Natural killer cell (primary cell): ENCODE measurements around the gene PRDM16. TPM values are rescaled to one million over a fixed set of nuclear protein-coding genes. Genes with fewer than 3 reads are reported as not detected.

Experiments used
- ATAC-seq, 3 donors: fragments of 150-1000 bp in 2 of 3; fragments of 200-7000 bp in 1 of 3; cut with Tn5 transposase; 1 replicate in 1 of 3; 2 replicates in 2 of 3; pipeline ENCODE4 v1.10.0; 2021; ENCODE audit warnings: mild to moderate bottlenecking in 2 of 3, moderate library complexity in 2 of 3
- DNase-seq, 2 donors: peaks; one replicate each; pipeline versions ENCODE4 v3.0.0 to v3.0.0-alpha.2; 2013 to 2021; ENCODE audit warnings: mixed read lengths in 1 of 2
- H3K27ac ChIP-seq: one replicate; pipeline ENCODE4 v1.5.1; 2013; ENCODE audit warnings: mild to moderate bottlenecking, low read length
- H3K27me3 ChIP-seq: one replicate; pipeline ENCODE4 v1.6.1; 2013; ENCODE audit warnings: low read length; ENCODE audit not compliant: control insufficient read depth, insufficient read depth
- H3K36me3 ChIP-seq: one replicate; pipeline ENCODE4 v1.6.1; 2013; ENCODE audit warnings: low read length; ENCODE audit not compliant: control insufficient read depth, insufficient read depth
- H3K4me1 ChIP-seq: one replicate; pipeline ENCODE4 v1.6.1; 2013; ENCODE audit warnings: low read length; ENCODE audit not compliant: control insufficient read depth, insufficient read depth
- H3K4me3 ChIP-seq: one replicate; pipeline ENCODE4 v1.5.1; 2013; ENCODE audit warnings: low read length
- H3K9me3 ChIP-seq: one replicate; pipeline ENCODE4 v1.6.1; 2013; ENCODE audit warnings: low read length; ENCODE audit not compliant: control insufficient read depth, insufficient read depth
- H3K27ac Mint-ChIP-seq, 2 donors: one replicate each; pipeline ENCODE4 v1.8.0; 2022; ENCODE audit warnings: mild to moderate bottlenecking in 2 of 2, mixed read lengths in 2 of 2, moderate library complexity in 1 of 2
- H3K27me3 Mint-ChIP-seq, 2 donors: one replicate each; pipeline ENCODE4 v1.8.0; 2022; ENCODE audit warnings: low read depth in 2 of 2, mixed read lengths in 2 of 2
- H3K36me3 Mint-ChIP-seq: one replicate; pipeline ENCODE4 v1.8.0; 2022; ENCODE audit warnings: mixed read lengths
- H3K4me1 Mint-ChIP-seq, 2 donors: one replicate each; pipeline ENCODE4 v1.8.0; 2022; ENCODE audit warnings: mixed read lengths in 2 of 2
- H3K4me3 Mint-ChIP-seq: one replicate; pipeline ENCODE4 v1.8.0; 2022; ENCODE audit warnings: mild to moderate bottlenecking, moderate library complexity, mixed read lengths
- H3K9me3 Mint-ChIP-seq, 2 donors: one replicate each; pipeline ENCODE4 v1.8.0; 2022; ENCODE audit warnings: mixed read lengths in 2 of 2
- WGBS: methylation state at CpG from one replicate; pipeline ENCODE4 v1.1.7; 2013; ENCODE audit warnings: missing lambda C conversion rate; ENCODE audit not compliant: insufficient coverage; 5-methylcytosine and 5-hydroxymethylcytosine counted together
- intact Hi-C: fragments of 100-400 bp; cut with micrococcal nuclease; formaldehyde crosslinking; loops from one replicate; pipeline ENCODE4 v1.14.2; 2022
- total RNA-seq, 4 donors: library from RNA; stranded (reverse); fragments of 120-200 nt in 1 of 4; gene quantifications; one replicate each; pipeline versions ENCODE4 v1.2.3 to v1.2.4, GENCODE V29; 2013 to 2022
- TF ChIP-seq, protein P1 (sequence below): fragments of 200-600 bp; IDR thresholded peaks from one replicate; pipeline ENCODE4 v1.8.0; 2022; ENCODE audit warnings: antibody characterized with exemption

PRDM16 gene
- total RNA-seq, 3 donors from 2014 or later (not counting 1 experiment from before 2014, with no cell fraction given), result 0.25 to 0.64 TPM; not detected in 1

DNA sequence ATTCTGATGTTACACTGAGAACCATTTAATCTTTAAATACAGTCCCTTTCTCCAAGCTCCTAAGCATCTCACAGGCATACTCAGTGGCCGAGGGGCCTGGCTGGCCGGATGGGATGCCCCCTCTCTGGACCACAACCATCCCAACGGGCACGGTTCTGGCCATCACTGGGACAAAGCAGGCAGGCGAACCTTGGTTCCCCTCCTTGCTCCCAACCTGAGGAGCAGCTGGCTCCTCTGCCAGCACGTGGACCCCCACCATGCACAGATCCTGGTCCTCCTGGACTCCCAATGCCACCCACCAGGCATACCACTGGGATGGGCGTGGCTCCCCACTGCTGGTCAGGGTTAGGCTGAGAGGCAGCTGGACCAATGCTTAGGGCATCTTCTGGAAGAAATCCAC, 19.8 kb upstream of the PRDM16 start:
- no peak for ATAC-seq
- Histone ChIP-seq H3K27ac (no peak overlapping the region), H3K4me3 (no peak overlapping the region), H3K9me3 (no peaks in the 10 kb centered on the region), H3K4me1 (no peaks in the 10 kb centered on the region), H3K36me3 (no peaks in the 10 kb centered on the region), H3K27me3 (no peaks in the 10 kb centered on the region)
- no peak for DNase-seq
- H3K36me3 Mint-ChIP-seq, result no peaks in the 10 kb centered on the region
- no peak overlapping the region for H3K4me3 Mint-ChIP-seq
- H3K4me1 Mint-ChIP-seq, result no peaks in the 10 kb centered on the region
- intact Hi-C loops, result no loop called here
- H3K27me3 Mint-ChIP-seq, result peaks cover 9% of the 10 kb centered on the region in 2 donors
- H3K27ac Mint-ChIP-seq, result no peak overlapping the region
- WGBS, result 79% methylated on average over 7 of the region's 7 CpGs
- TF ChIP-seq, protein P1, sequence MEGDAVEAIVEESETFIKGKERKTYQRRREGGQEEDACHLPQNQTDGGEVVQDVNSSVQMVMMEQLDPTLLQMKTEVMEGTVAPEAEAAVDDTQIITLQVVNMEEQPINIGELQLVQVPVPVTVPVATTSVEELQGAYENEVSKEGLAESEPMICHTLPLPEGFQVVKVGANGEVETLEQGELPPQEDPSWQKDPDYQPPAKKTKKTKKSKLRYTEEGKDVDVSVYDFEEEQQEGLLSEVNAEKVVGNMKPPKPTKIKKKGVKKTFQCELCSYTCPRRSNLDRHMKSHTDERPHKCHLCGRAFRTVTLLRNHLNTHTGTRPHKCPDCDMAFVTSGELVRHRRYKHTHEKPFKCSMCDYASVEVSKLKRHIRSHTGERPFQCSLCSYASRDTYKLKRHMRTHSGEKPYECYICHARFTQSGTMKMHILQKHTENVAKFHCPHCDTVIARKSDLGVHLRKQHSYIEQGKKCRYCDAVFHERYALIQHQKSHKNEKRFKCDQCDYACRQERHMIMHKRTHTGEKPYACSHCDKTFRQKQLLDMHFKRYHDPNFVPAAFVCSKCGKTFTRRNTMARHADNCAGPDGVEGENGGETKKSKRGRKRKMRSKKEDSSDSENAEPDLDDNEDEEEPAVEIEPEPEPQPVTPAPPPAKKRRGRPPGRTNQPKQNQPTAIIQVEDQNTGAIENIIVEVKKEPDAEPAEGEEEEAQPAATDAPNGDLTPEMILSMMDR, result no peak
- H3K9me3 Mint-ChIP-seq, result peaks cover 2 to 4% of the 10 kb centered on the region in 2 donors

DNA sequence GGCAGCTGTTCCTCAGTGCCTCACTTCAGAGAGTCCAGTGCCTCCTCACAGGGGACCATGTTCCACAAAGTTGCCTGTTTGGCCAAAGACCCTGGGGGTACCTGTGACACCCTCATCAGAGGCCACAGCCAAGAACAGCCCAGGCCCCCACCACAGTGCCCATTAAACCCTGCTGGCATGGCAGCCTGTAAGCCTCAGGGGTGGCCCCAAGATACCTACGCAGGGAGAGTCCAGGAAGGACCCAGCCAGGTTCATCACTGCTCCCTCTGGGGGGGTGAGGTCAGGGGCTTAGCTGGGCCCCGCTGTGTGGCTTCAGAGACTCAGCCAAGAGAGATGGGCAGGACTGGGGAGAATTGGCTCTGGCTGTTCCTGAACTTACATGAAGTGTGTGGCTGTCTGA, 19.1 kb upstream of the PRDM16 start:
- 83% methylated on average over 2 of the region's 2 CpGs for WGBS
- no peaks in the 10 kb centered on the region for H3K9me3 ChIP-seq
- Mint-ChIP-seq H3K27ac (no peak overlapping the region), H3K9me3 (peaks cover 2 to 4% of the 10 kb centered on the region in 2 donors), H3K4me3 (no peak overlapping the region), H3K36me3 (no peaks in the 10 kb centered on the region), H3K27me3 (peaks cover 9% of the 10 kb centered on the region in 2 donors), H3K4me1 (no peaks in the 10 kb centered on the region)
- no peaks in the 10 kb centered on the region for H3K27me3 ChIP-seq
- no peaks in the 10 kb centered on the region for H3K4me1 ChIP-seq
- H3K4me3 ChIP-seq, result no peak overlapping the region
- DNase-seq, result no peak
- no peak for ATAC-seq
- TF ChIP-seq, protein P1, result no peak
- H3K27ac ChIP-seq, result no peak overlapping the region
- H3K36me3 ChIP-seq, result no peaks in the 10 kb centered on the region
- intact Hi-C loops, result no loop called here

DNA sequence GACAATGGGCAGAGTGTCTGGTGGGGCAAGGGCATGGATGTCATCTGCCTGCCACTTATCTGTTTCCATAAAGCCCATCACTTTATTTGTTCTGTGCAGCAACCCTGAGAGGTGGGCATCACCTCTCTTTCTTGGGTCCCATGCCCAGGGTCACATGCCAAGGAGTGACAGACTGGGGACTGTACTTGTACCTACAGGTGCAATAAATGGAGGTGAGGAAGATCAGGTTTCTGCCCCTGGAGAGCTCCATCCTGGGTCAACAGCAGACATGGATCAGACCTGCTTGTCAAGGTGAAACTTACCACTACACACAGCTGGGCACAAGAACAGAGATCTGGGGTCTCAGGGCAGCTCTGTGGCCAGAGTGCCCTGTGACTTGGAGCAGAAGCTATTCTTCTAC, 18.4 kb upstream of the PRDM16 start:
- no peaks in the 10 kb centered on the region for H3K36me3 Mint-ChIP-seq
- H3K27ac ChIP-seq, result no peak overlapping the region
- intact Hi-C loops, result no loop called here
- DNase-seq (no peak), ATAC-seq (no peak)
- no peak overlapping the region for H3K27ac Mint-ChIP-seq
- H3K4me1 Mint-ChIP-seq, result no peaks in the 10 kb centered on the region
- peaks cover 2 to 4% of the 10 kb centered on the region in 2 donors for H3K9me3 Mint-ChIP-seq
- no peak overlapping the region for H3K4me3 ChIP-seq
- no peaks in the 10 kb centered on the region for H3K4me1 ChIP-seq
- no peak overlapping the region for H3K4me3 Mint-ChIP-seq
- no peaks in the 10 kb centered on the region for H3K9me3 ChIP-seq
- H3K27me3 Mint-ChIP-seq, result peaks cover 9% of the 10 kb centered on the region in 2 donors
- TF ChIP-seq, protein P1, result no peak
- no peaks in the 10 kb centered on the region for H3K27me3 ChIP-seq
- no peaks in the 10 kb centered on the region for H3K36me3 ChIP-seq
